ENCODE measurements around the gene PHACTR4.

- TF ChIP-seq POLR2A (IDR thresholded peaks at IDR 0.05) (no peak), EP300 (IDR thresholded peaks at IDR 0.05) (no peak)
These were observed 100.6 kb downstream of the PHACTR4 start for GRCh38 chr1:28470146-28470545.
